HG02763 (cell line): ENCODE results near the gene IL22RA1.

Source experiments
- ATAC-seq: cut with Tn5 transposase; IDR thresholded peaks from one replicate; pipeline ENCODE4 v1.9.1; 2021; ENCODE audit warnings: mild to moderate bottlenecking, moderate library complexity; ENCODE audit not compliant: unreplicated experiment

Gene IL22RA1

GRCh38 chr1:24077278-24077978, 65.5 kb downstream of the IL22RA1 start:
- ATAC-seq = no peak

DNA sequence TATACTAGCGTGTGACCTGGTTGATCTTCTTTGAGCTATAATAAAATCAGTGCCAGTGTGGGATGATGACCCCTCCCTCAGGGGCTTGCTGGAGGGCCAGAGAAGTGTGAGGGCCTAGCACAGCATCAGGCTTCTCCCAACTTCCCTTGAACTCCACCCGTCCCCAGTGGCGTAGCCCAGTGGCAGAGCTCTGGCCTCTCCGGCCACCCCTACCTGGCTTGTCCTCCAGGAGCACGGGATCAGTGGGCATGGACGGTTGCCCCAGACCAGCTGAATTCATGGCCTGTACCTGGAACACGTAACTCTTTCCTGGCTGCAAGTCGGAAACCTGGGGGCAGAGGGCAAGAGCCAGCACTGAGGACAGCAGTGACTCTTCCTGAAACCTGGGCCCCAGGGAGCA, 67.0 kb downstream of the IL22RA1 start:
- no peak for ATAC-seq

GRCh38 chr1:24075590-24075854, 67.4 kb downstream of the IL22RA1 start:
- ATAC-seq = no peak

- no peak for ATAC-seq
Measured at GRCh38 chr1:24074817-24075589, 67.9 kb downstream of the IL22RA1 start.

DNA sequence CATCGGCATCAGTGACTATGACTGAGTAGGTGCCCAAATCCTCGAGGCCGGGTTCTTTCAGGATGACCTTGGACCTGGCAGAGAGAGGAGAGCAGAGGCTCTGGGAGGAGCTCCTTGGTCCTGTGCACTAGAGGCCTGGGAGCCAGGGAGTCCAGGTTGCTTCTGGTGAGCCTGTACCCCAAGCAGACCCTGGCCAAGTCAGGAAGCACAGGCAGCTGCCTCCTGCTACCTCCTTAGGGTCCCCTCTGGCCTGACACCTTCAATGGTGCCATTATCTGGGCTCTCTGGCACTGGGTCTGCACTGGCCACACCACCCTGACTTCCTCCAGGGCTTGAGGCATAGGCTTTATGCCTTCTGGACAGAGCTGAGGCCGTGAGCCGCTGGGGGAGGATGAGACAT, 68.7 kb downstream of the IL22RA1 start:
- ATAC-seq = no peak

- no peak for ATAC-seq
Measured at GRCh38 chr1:24071941-24072340, 71.0 kb downstream of the IL22RA1 start.

GRCh38 chr1:24070821-24071393, 72.0 kb downstream of the IL22RA1 start:
- no peak for ATAC-seq

GRCh38 chr1:24069817-24070216, 73.1 kb downstream of the IL22RA1 start:
- ATAC-seq = no peak
